PFSK-1 (cell line): ENCODE results near the gene EOGT.

Experiments used
- POLR2AphosphoS5 ChIP-seq: IDR thresholded peaks from 2 replicates; pipeline ENCODE4 v1.6.1; 2012; ENCODE audit warnings: low read depth, mild to moderate bottlenecking, control low read depth, low read length, moderate library complexity
- SIN3A ChIP-seq: IDR thresholded peaks from 2 replicates; pipeline ENCODE4 v1.6.1; 2012; ENCODE audit warnings: mild to moderate bottlenecking, low read length, moderate library complexity, borderline replicate concordance; ENCODE audit not compliant: insufficient read depth
- TAF1 ChIP-seq: IDR thresholded peaks from 2 replicates; pipeline ENCODE4 v1.6.1; 2012; ENCODE audit warnings: low read length, control low read depth, borderline replicate concordance; ENCODE audit not compliant: insufficient read depth
- TF ChIP-seq, protein P1 (sequence below), 2 experiments: IDR thresholded peaks; 2 replicates each; pipeline versions ENCODE4 v1.6.1 to v1.8.0; 2011 to 2012; ENCODE audit warnings: low read depth in 2 of 2, low read length in 2 of 2, control low read depth in 1 of 2, inconsistent platforms in 1 of 2, mild to moderate bottlenecking in 1 of 2, moderate library complexity in 1 of 2; ENCODE audit not compliant: insufficient read depth in 1 of 2

DNA sequence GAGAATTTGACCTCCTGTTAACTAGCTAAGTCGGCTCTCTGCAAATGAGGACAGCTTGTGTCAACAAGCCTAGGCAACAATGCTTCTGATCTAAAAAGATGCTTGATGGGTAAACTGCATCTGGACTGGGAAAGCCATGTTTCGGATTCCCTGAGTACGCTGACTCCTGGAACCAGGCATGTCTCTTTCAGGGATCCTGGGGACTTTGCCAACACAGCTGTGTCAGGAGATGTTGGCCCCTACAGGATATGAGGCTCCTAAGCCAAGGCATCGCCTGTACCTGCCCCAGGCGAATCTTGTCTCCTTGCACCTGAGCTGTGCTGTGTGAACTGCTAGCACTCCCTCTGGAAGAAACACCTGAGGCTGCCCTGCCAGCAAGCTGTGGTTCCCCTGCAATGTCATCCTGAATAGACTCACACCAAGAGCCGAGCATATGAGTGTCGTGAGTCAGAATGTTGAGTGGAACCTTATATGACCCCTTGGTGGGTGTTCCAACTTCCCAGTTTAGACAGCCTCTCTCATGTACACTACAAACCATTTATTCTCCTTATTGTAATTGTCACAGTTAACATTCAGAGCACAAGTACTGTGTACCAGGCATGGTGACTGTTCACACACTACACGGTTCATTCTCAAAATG lies 17.0 kb downstream of the EOGT start:
- TF ChIP-seq POLR2AphosphoS5 (no peak), SIN3A (no peak), TAF1 (no peak)
- TF ChIP-seq, protein P1, sequence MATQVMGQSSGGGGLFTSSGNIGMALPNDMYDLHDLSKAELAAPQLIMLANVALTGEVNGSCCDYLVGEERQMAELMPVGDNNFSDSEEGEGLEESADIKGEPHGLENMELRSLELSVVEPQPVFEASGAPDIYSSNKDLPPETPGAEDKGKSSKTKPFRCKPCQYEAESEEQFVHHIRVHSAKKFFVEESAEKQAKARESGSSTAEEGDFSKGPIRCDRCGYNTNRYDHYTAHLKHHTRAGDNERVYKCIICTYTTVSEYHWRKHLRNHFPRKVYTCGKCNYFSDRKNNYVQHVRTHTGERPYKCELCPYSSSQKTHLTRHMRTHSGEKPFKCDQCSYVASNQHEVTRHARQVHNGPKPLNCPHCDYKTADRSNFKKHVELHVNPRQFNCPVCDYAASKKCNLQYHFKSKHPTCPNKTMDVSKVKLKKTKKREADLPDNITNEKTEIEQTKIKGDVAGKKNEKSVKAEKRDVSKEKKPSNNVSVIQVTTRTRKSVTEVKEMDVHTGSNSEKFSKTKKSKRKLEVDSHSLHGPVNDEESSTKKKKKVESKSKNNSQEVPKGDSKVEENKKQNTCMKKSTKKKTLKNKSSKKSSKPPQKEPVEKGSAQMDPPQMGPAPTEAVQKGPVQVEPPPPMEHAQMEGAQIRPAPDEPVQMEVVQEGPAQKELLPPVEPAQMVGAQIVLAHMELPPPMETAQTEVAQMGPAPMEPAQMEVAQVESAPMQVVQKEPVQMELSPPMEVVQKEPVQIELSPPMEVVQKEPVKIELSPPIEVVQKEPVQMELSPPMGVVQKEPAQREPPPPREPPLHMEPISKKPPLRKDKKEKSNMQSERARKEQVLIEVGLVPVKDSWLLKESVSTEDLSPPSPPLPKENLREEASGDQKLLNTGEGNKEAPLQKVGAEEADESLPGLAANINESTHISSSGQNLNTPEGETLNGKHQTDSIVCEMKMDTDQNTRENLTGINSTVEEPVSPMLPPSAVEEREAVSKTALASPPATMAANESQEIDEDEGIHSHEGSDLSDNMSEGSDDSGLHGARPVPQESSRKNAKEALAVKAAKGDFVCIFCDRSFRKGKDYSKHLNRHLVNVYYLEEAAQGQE (IDR thresholded peaks at IDR 0.05; ENCODE audit: insufficient read depth in 1 of 2, low read depth in 2 of 2, low read length in 2 of 2): no peak
